Measurements from ENCODE around the gene DAND5.
A peak's percentile ranks its signal among the peaks of the same experiment; 100 is the strongest.
"Not testable (repeated sequence)": the region's sequence is repeated elsewhere in the genome, so short reads cannot be mapped to it uniquely, and the experiment has no call there.

Gene DAND5

GRCh38 chr19:12946731-12947496 is 22.5 kb upstream of the DAND5 start:
- peaks cover 10% of the 10 kb centered on the region; the same call in 1 of the 2 replicates for H3K36me3 ChIP-seq (ENCODE audit: insufficient read depth, low read length)
- H3K27me3 ChIP-seq (ENCODE audit: insufficient read depth, low read length), result no peaks in the 10 kb centered on the region
- no peak overlapping the region for H2AFZ ChIP-seq (ENCODE audit: low read length, unreplicated experiment)
- H3K27ac ChIP-seq (ENCODE audit: low read depth, low read length), result peak overlapping the region; percentile 96
- H3K4me3 ChIP-seq (ENCODE audit: low read depth, low read length), result peak overlapping the region; percentile 99
- peaks cover 42% of the 10 kb centered on the region for H3K79me2 ChIP-seq (ENCODE audit: control insufficient read depth, insufficient read depth, low read length, unreplicated experiment)
- H3K4me1 ChIP-seq (ENCODE audit: control insufficient read depth, insufficient read depth, low read length, unreplicated experiment), result peaks cover 22% of the 10 kb centered on the region

DNA sequence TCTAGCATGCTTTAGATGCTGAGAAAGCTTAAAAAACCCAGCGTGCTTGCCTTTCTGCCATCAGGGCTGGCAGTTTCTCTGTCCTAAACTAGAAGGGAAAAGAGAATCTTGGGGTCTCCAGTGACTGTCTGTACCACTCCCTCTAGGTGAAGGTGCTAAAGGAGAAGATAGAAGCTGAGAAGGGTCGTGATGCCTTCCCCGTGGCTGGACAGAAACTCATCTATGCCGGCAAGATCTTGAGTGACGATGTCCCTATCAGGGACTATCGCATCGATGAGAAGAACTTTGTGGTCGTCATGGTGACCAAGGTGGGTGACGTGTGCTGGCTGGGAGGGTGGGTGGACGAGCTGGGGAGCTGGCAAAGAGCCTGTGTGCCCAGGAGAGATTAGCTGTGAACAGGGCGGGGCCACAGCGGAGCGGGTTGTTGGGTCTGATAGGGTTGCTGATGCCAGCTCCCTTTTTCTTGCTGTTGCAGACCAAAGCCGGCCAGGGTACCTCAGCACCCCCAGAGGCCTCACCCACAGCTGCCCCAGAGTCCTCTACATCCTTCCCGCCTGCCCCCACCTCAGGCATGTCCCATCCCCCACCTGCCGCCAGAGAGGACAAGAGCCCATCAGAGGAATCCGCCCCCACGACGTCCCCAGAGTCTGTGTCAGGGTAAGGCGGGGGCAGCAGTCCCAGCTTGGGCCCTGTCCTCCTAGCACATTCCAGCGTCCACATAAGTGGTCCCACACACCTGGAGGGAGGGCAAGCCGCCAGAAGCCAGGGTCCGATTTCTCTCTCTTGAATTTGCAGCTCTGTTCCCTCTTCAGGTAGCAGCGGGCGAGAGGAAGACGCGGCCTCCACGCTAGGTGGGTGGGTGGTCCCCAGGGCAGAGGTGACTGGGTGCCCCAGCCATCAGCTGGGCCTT is 21.4 kb upstream of the DAND5 start:
- Histone ChIP-seq H3K79me2 (ENCODE audit: control insufficient read depth, insufficient read depth, low read length, unreplicated experiment) (peaks cover 39% of the 10 kb centered on the region), H3K4me1 (ENCODE audit: control insufficient read depth, insufficient read depth, low read length, unreplicated experiment) (peaks cover 27% of the 10 kb centered on the region), H2AFZ (ENCODE audit: low read length, unreplicated experiment) (no peak overlapping the region), H3K27me3 (ENCODE audit: insufficient read depth, low read length) (no peaks in the 10 kb centered on the region), H3K27ac (ENCODE audit: low read depth, low read length) (peak overlapping the region; percentile 96; the same call in 1 of the 2 replicates), H3K4me3 (ENCODE audit: low read depth, low read length) (peak overlapping the region; percentile 99; the same call in 1 of the 2 replicates), H3K36me3 (ENCODE audit: insufficient read depth, low read length) (peaks cover 10% of the 10 kb centered on the region; the same call in 1 of the 2 replicates)

DNA sequence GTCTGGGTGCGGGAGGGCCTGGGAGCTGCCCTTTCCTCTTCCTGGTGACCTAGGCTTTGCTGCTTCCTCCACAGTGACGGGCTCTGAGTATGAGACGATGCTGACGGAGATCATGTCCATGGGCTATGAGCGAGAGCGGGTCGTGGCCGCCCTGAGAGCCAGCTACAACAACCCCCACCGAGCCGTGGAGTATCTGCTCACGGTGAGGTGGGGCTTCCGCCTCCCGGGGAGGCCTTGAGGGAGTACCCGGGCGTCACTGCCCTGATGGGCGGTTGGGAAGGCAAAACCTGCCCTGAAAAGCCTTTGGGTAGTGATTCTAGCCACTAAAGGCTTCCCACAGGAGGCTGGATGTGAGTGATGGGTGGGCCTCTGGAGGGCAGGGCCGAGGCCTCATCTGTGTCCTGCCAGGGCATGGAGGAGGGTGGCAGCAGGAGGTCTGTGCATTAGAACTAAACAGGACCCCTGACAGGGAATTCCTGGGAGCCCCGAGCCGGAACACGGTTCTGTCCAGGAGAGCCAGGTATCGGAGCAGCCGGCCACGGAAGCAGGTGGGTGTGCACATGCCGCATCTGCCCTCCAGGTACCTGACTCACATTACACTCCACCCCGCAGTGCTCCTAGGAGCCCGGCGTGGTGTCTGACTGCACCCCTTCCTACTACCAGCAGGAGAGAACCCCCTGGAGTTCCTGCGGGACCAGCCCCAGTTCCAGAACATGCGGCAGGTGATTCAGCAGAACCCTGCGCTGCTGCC is 20.6 kb upstream of the DAND5 start:
- peaks cover 4% of the 10 kb centered on the region; the same call in 1 of the 2 replicates for H3K36me3 ChIP-seq (ENCODE audit: insufficient read depth, low read length)
- no peak overlapping the region for H2AFZ ChIP-seq (ENCODE audit: low read length, unreplicated experiment)
- peaks cover 33% of the 10 kb centered on the region for H3K79me2 ChIP-seq (ENCODE audit: control insufficient read depth, insufficient read depth, low read length, unreplicated experiment)
- H3K4me1 ChIP-seq (ENCODE audit: control insufficient read depth, insufficient read depth, low read length, unreplicated experiment), result peaks cover 31% of the 10 kb centered on the region
- H3K27ac ChIP-seq (ENCODE audit: low read depth, low read length), result no peak overlapping the region
- no peak overlapping the region for H3K4me3 ChIP-seq (ENCODE audit: low read depth, low read length)
- H3K27me3 ChIP-seq (ENCODE audit: insufficient read depth, low read length), result no peaks in the 10 kb centered on the region

- no peak overlapping the region for H3K4me3 ChIP-seq (ENCODE audit: low read depth, low read length)
- H3K4me1 ChIP-seq (ENCODE audit: control insufficient read depth, insufficient read depth, low read length, unreplicated experiment), result peaks cover 39% of the 10 kb centered on the region
- H3K27ac ChIP-seq (ENCODE audit: low read depth, low read length), result no peak overlapping the region; the same call in 1 of the 2 replicates
- H3K79me2 ChIP-seq (ENCODE audit: control insufficient read depth, insufficient read depth, low read length, unreplicated experiment), result peaks cover 40% of the 10 kb centered on the region
- no peaks in the 10 kb centered on the region for H3K27me3 ChIP-seq (ENCODE audit: insufficient read depth, low read length)
- peaks cover 4% of the 10 kb centered on the region; the same call in 1 of the 2 replicates for H3K36me3 ChIP-seq (ENCODE audit: insufficient read depth, low read length)
- no peak overlapping the region for H2AFZ ChIP-seq (ENCODE audit: low read length, unreplicated experiment)
Observed at GRCh38 chr19:12949363-12950283, 19.8 kb upstream of the DAND5 start.

DNA sequence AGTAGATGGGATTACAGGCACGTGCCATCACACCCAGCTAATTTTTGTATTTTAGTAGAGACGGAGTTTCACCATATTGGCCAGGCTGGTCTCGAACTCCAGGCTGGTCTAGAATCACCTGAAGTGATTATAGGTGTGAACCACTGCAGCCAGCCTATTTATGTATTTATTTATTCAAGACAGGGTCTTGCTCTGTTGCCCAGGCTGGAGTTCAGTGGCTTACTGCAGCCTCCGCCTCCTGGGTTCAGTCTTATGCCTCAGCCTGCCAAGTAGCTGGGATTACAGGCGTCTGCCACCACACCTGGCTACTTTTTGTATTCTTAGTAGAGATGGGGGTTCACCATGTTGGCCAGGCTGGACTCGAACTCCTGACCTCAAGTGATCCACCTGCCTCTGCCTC is 17.3 kb upstream of the DAND5 start:
- not testable (repeated sequence) for H3K4me3 ChIP-seq (ENCODE audit: low read depth, low read length); H3K27me3 ChIP-seq (ENCODE audit: insufficient read depth, low read length); H3K36me3 ChIP-seq (ENCODE audit: insufficient read depth, low read length); H2AFZ ChIP-seq (ENCODE audit: low read length, unreplicated experiment)
- Histone ChIP-seq H3K27ac (ENCODE audit: low read depth, low read length) (peak overlapping the region; percentile 100), H3K4me1 (ENCODE audit: control insufficient read depth, insufficient read depth, low read length, unreplicated experiment) (peaks cover 50% of the 10 kb centered on the region), H3K79me2 (ENCODE audit: control insufficient read depth, insufficient read depth, low read length, unreplicated experiment) (peaks cover 54% of the 10 kb centered on the region)

- H3K4me3 ChIP-seq (ENCODE audit: low read depth, low read length), result no peak overlapping the region
Observed at GRCh38 chr19:12952488-12953137, 16.8 kb upstream of the DAND5 start.

DNA sequence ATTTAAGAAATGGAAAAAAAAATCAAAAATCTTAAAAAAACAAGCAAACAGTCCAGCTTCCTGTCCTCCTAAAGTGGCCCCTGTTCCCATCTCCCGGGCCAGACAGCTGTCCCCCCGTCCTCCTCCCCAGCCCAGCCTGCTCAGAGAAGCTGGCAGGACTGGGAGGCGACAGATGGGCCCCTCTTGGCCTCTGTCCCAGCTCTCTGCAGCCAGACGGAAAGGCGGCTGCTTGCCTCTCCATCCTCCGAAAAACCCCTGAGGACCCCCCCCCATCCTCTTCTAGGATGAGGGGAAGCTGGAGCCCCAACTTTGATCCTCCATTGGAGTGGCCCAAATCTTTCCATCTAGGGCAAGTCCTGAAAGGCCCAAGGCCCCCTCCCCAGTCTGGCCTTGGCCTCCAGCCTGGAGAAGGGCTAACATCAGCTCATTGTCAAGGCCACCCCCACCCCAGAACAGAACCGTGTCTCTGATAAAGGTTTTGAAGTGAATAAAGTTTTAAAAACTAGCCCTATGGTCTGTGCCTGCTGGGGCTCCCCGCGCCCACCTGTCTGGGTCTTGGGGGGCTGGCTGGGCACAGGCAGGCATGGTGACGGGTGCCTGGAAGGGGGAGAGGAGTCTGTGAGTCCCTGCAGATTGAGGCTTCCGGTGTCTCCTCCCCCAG is 16.1 kb upstream of the DAND5 start:
- H3K27me3 ChIP-seq (ENCODE audit: insufficient read depth, low read length), result no peaks in the 10 kb centered on the region
- H3K4me3 ChIP-seq (ENCODE audit: low read depth, low read length), result peak overlapping the region; percentile 49; the same call in 1 of the 2 replicates
- H3K79me2 ChIP-seq (ENCODE audit: control insufficient read depth, insufficient read depth, low read length, unreplicated experiment), result peaks cover 47% of the 10 kb centered on the region
- H3K36me3 ChIP-seq (ENCODE audit: insufficient read depth, low read length), result peaks cover 4% of the 10 kb centered on the region; the same call in 1 of the 2 replicates
- peak overlapping the region; percentile 100 for H3K27ac ChIP-seq (ENCODE audit: low read depth, low read length)
- peaks cover 41% of the 10 kb centered on the region for H3K4me1 ChIP-seq (ENCODE audit: control insufficient read depth, insufficient read depth, low read length, unreplicated experiment)
- no peak overlapping the region for H2AFZ ChIP-seq (ENCODE audit: low read length, unreplicated experiment)

More at GRCh38 chr19:12952488-12953137, 16.8 kb upstream of the DAND5 start:
- Histone ChIP-seq H2AFZ (ENCODE audit: low read length, unreplicated experiment) (no peak overlapping the region), H3K27me3 (ENCODE audit: insufficient read depth, low read length) (no peaks in the 10 kb centered on the region), H3K36me3 (ENCODE audit: insufficient read depth, low read length) (peaks cover 4% of the 10 kb centered on the region; the same call in 1 of the 2 replicates), H3K79me2 (ENCODE audit: control insufficient read depth, insufficient read depth, low read length, unreplicated experiment) (peaks cover 53% of the 10 kb centered on the region), H3K27ac (ENCODE audit: low read depth, low read length) (peak overlapping the region; percentile 100), H3K4me1 (ENCODE audit: control insufficient read depth, insufficient read depth, low read length, unreplicated experiment) (peaks cover 45% of the 10 kb centered on the region)

- peaks cover 41% of the 10 kb centered on the region for H3K4me1 ChIP-seq (ENCODE audit: control insufficient read depth, insufficient read depth, low read length, unreplicated experiment)
- H3K36me3 ChIP-seq (ENCODE audit: insufficient read depth, low read length), result peaks cover 4% of the 10 kb centered on the region; the same call in 1 of the 2 replicates
- H3K4me3 ChIP-seq (ENCODE audit: low read depth, low read length), result peak overlapping the region; percentile 27; the same call in 1 of the 2 replicates
- H3K79me2 ChIP-seq (ENCODE audit: control insufficient read depth, insufficient read depth, low read length, unreplicated experiment), result peaks cover 43% of the 10 kb centered on the region
- peak overlapping the region; percentile 100 for H3K27ac ChIP-seq (ENCODE audit: low read depth, low read length)
- no peak overlapping the region for H2AFZ ChIP-seq (ENCODE audit: low read length, unreplicated experiment)
- no peaks in the 10 kb centered on the region for H3K27me3 ChIP-seq (ENCODE audit: insufficient read depth, low read length)
Observed at GRCh38 chr19:12953799-12954611, 15.4 kb upstream of the DAND5 start.
